HG03060 (cell line): ENCODE data around the gene SLC26A2.

Experiments
- ATAC-seq: cut with Tn5 transposase; IDR thresholded peaks from one replicate; pipeline ENCODE4 v1.9.1; 2021; ENCODE audit warnings: low read depth, moderate number of reproducible peaks; ENCODE audit not compliant: unreplicated experiment

Gene SLC26A2

DNA sequence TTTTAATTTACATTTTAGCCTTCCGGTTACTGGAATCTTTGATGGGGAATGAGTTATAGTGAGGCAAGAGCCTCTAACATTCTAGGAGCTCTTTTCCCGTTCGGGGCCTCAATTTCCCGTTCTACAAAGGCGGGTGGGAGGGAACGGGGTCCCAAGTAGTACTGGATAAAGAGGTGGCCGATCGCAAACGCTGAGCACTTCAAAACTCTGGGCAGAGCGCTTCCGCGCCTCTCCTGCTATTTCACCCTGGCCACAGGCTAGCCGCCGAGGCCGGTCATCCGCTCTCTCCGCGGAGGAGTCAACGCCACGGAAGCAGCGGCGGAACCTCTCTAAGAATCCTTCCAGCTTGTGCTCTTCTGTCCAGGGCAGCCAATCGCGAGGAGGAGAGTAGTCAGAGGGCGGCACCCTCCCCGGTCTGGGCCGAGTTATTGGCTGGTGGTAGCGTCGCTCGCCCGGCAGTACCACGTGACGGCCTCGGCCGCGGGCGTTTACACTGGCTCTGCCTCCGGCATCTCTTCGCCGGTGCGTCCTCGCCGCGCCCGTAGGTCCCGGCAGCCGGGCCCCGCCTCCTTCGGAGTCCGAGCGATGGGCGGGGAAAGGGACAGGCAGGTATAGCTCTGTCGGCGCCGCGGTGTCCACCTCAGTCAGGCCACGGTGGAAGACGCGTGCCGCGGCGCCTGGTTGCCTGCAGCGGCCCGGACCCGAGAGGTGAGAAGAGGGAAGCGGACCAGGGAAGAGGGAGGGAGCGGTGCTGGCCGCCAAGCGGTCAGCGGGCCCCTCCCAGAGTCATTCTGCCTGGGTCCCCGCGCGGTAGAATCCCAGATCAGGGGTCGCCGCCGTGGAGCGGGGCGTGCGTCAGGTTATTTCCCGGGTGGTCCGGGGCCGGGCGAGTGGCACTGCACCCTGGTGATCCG lies at the start of gene SLC26A2:
Gene SLC26A2 (plus strand): TSS at position 487 of the 914 bp plus-strand sequence. CDS start 16,895 bp downstream, outside the sequence.
- ATAC-seq: peak; percentile 98

GRCh38 chr5:149911031-149911430 lies 49.5 kb upstream of the SLC26A2 start:
- no peak for ATAC-seq

- ATAC-seq: no peak
Observed at GRCh38 chr5:149912226-149912871, 48.2 kb upstream of the SLC26A2 start.

DNA sequence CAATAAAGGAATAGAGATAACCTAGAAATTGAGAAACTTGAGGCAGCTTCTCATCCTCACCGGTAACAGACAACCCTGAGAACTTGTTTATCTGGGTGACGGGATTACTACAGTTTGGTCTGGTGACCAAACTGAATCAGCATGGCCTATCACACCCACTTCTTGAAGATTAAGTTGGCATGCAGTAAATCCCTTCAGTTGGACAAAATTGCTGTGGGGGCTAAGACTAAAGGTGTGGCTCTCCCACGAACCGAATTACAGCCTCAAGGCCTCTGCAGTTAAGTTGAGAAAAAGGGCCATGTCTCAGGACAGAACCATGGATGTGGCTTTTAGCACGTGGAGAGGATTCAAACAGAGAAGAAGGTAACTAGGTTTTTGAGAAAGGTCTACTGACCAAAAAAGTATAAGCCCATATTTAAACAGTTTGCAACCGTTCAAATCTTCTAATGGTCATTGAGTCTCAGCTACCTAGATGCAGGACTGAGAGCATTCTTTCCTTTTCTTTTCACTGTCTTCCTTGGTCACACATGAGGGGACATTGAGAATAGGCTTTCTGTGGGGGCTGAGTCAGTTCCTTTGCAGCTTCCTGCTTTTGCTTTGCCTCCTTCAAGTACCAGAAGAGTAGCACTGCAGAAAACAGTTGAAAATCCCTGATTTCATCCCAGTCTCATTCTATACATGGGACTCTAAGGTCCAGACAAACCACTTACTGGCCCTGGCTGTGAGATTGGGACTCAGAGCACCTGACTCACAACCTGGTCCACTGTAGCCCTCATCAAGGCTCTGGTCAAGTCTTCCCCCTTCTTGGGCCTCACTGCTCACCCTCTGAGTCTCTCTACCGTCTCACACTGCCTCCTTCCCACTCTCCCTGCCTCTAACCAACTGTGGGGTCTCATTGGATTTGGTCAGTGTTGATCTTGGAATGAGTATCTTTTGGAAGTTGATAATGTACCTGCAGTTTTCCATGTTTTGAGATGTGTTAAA lies 46.8 kb upstream of the SLC26A2 start:
- no peak for ATAC-seq

- ATAC-seq: no peak
Observed at GRCh38 chr5:149915392-149916260, 44.9 kb upstream of the SLC26A2 start.

DNA sequence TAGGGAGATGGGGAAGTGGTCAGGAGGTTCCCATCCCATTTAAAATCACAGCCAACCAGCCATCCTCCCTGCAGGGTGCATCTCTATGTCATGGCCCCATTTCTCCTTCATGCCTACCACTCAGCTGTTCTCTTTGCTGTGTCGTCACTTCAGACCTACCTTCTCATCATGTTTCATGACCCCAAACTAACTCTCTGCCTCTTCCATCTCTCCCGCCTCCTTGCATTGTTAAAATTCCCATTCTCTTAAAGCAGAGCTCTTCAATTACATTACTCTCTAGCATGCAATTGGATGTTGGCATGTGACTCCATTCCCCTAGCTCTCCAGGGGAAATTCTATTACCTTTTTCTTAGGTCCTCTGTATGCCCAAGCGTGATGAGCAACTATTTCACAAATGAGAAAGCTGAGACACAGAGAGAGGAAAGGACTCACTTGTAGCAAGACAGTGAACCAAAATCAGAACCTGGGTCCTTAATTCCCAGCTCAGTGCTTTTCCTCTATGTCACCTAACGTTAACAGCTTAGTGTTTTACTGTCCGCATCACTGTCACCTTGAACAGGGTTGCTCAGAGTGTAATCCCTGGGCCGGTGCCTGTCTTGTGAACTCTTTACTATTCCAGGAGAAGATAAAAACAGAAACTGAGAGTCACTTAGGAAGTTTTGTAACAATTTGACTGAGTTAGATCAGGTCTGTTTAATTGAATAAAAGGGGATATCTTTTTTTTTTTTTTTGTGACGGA lies 44.1 kb upstream of the SLC26A2 start:
- ATAC-seq: no peak

GRCh38 chr5:149917073-149917676 lies 43.4 kb upstream of the SLC26A2 start:
- no peak for ATAC-seq

- ATAC-seq: no peak
Observed at GRCh38 chr5:149921597-149921996, 39.0 kb upstream of the SLC26A2 start.

GRCh38 chr5:149922950-149923349 lies 37.6 kb upstream of the SLC26A2 start:
- ATAC-seq: no peak

GRCh38 chr5:149924486-149924885 lies 36.1 kb upstream of the SLC26A2 start:
- ATAC-seq: no peak

GRCh38 chr5:149930043-149930748 lies 30.4 kb upstream of the SLC26A2 start:
- ATAC-seq: no peak

DNA sequence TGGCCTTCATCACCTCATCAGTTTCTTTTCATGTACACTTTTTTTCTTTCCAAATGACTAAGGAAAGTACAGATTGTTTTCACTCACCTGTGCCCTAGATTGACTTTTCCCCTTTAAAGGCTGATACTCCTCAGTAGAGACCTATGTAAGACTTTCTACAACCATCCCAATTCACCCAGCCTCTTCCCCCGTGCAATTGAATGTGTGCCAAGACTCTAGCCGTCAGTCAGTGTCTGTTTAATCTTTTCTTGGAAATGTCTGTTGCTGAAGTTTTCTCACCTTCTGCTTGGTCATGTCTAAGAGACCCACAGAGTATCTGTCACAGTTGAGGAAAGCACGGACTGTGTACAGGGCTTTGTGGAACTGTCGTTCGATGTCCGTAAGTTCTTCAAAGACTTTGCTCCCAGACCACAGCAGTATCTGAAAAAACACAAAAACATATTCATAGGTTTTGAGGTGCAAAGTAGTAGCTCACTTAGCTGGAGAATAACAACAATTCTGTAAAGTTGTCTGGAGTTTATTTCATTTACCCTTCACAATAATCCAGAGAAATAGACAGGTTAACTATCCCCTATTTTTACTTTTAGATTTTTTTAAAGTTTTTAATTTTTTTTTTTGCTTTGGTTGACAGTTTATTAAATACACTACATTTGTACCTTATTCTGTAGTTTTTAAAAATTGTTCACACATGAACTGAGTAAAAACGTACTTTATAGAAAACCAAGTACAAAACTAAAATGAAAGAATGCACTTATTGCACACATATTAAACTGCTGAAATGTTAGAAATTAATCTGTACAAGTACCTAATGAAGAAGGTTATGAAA lies 29.6 kb upstream of the SLC26A2 start:
- ATAC-seq: no peak

- ATAC-seq: no peak
Observed at GRCh38 chr5:149931992-149932436, 28.5 kb upstream of the SLC26A2 start.

DNA sequence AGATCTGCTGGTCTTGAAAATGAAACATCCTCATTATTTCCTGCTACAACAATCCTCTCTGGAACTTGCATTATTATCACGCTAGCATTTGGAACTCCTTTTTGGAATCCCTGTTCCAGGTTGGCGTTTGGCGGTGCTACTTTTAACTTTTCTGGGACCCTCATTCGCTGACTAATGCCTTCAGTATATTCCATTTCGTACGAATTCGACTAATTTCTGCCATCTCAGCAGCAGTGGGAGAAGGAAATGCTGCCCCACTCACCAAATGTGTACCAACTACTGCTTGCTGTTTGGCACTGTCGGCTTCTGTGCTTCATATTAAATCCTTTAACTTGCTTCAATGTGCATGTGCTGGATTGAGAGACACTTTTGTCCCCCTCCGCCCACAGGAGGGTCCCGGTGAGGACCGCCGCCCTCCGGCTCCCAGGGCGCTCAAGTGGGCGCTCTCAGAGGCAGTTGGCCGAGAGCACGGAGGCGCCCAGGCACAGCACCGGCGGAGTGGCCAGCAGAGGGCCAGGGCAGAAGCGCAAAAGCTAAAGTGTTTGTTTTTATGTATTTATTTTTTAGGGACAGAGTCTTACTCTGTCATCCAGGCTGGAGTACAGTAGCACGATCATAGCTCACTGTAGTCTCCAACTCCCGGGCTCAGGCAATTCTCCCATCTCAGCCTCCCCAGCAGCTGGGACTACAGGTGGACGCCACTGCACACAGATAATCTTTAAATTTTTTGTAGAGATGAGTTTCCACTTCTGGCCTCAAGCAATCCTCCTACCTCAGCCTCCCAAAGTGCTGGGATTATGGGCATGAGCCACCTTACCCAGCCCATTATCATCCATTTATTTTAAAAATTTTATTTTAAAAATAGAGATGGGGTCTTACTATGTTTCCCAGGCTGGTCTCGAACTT lies 27.9 kb upstream of the SLC26A2 start:
- no peak for ATAC-seq

DNA sequence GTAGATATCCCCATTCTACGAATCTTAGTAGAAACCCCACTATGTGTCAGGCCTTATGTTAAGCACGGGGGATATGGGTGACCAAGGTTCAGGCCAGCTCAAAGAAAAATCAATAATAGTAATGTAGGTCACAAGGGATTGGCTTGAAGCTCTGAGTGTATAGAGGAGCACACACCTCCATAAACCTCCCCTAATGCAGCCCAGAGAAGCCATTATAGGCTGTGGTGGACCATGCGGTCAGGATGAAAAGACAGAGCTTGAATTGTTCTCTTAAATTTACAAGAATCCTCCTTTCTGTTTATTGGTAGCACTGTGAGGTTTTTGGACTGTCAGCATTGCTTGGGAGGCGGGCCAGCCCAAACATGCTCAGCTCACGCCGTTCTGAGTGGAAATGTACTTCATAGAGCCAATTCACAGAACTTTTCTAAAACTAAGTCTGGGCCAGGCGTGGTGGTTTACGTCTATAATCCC lies 25.1 kb upstream of the SLC26A2 start:
- no peak for ATAC-seq
